ENCODE results near the gene NPAS3. TPM values are rescaled to one million over a fixed set of nuclear protein-coding genes. Genes with fewer than 3 reads are reported as not detected.

NPAS3 gene
- total RNA-seq, 3 donors from 2014 or later: 0.26 TPM; not detected in 2

DNA sequence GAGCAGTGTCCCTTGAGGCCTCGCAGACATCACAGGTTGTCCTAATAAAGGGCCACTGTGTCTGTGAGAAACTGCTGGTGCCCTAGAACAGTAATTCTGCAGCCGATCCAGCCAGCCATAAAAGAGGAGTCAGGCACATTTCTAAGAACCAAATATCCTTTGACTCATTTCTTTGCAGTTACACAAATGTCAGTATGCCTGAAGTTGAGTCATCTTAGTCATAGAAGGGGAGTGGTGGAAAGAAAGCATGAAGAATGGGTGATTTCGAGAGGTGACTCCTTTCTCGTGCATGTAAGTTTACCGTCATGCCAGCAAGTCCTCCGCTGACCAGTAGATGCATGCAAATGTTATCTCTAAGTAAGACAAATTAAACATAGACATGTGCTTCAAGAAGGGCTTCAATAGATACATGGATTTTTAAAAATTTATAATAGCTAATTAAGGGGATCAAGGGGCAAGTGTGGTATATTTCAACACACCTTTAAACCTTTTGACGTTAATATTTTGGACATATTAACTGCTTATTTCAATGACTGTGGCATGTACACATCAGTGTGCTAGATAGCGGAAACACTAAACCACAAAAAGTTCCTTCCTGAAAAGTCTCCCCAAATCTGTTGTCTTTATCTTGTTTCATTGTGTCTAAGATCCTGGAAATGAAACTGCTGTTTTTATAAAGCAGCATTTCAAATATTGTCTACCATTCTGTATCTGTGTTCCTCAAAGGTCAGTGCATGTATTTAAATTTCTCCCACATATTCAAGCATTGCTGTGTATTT, 497.4 kb downstream of the NPAS3 start:
- H3K4me3 Mint-ChIP-seq: no peak overlapping the region
- no peaks in the 10 kb centered on the region for H3K9me3 Mint-ChIP-seq
- no peaks in the 10 kb centered on the region for H3K36me3 Mint-ChIP-seq (ENCODE audit: insufficient read depth)
- H3K27me3 Mint-ChIP-seq (ENCODE audit: low read depth): no peaks in the 10 kb centered on the region
- peak in 1 of 2 donors; percentile 69 for ATAC-seq
- DNase-seq: no peak
- H3K4me1 Mint-ChIP-seq (ENCODE audit: low read depth): peaks cover 10% of the 10 kb centered on the region

GRCh38 chr14:33441633-33442032, 503.0 kb downstream of the NPAS3 start:
- no peak for ATAC-seq
- peaks cover 2% of the 10 kb centered on the region for H3K4me1 Mint-ChIP-seq (ENCODE audit: low read depth)
- H3K27me3 Mint-ChIP-seq (ENCODE audit: low read depth): no peaks in the 10 kb centered on the region
- DNase-seq: no peak
- H3K9me3 Mint-ChIP-seq: no peaks in the 10 kb centered on the region
- no peak overlapping the region for H3K4me3 Mint-ChIP-seq
- no peaks in the 10 kb centered on the region for H3K36me3 Mint-ChIP-seq (ENCODE audit: insufficient read depth)

- Mint-ChIP-seq H3K27me3 (ENCODE audit: low read depth) (no peaks in the 10 kb centered on the region), H3K4me3 (no peak overlapping the region), H3K4me1 (ENCODE audit: low read depth) (no peaks in the 10 kb centered on the region), H3K9me3 (no peaks in the 10 kb centered on the region), H3K36me3 (ENCODE audit: insufficient read depth) (no peaks in the 10 kb centered on the region)
- no peak for DNase-seq
- no peak for ATAC-seq
Measured at GRCh38 chr14:33444136-33444535, 505.5 kb downstream of the NPAS3 start.

GRCh38 chr14:33449268-33449667, 510.6 kb downstream of the NPAS3 start:
- Mint-ChIP-seq H3K4me1 (ENCODE audit: low read depth) (peaks cover under 1% of the 10 kb centered on the region), H3K36me3 (ENCODE audit: insufficient read depth) (no peaks in the 10 kb centered on the region), H3K27me3 (ENCODE audit: low read depth) (no peaks in the 10 kb centered on the region), H3K9me3 (no peaks in the 10 kb centered on the region), H3K4me3 (no peak overlapping the region)
- DNase-seq (no peak), ATAC-seq (no peak)

DNA sequence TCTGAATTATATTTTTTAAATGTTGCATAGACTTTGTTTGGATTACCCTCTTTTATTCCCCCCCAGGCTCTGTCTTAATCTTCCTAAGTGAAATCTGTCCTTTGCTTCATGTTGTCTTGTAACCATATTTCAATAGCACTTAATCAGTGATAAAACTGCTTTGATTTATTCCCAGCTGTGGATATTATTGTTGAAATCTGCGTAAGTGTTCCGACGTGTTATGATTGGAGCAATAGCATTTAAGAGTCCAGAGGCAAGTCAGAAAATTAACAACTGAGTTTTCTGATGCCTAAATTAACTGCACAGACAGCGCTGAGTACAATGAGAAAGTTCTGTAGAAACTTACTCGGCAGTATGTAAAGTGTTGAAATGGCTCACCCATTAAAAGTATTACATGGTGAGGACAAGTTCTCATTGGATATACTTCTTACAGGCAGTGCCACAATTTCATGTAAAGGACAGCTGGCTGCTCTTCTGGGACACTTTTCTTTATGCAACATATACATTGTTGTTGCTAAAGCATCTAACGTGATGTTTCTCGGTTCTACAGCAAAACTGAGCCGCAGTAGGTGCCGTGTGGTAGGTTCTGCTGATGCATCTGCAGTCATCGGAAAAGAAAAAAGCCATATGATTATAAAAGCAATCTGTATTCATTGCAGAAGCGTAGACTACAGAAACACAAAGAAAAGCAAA, 511.2 kb downstream of the NPAS3 start:
- Mint-ChIP-seq H3K9me3 (no peaks in the 10 kb centered on the region), H3K4me3 (no peak overlapping the region), H3K27me3 (ENCODE audit: low read depth) (no peaks in the 10 kb centered on the region), H3K4me1 (ENCODE audit: low read depth) (peaks cover 6% of the 10 kb centered on the region), H3K36me3 (ENCODE audit: insufficient read depth) (no peaks in the 10 kb centered on the region)
- DNase-seq: no peak
- no peak for ATAC-seq

DNA sequence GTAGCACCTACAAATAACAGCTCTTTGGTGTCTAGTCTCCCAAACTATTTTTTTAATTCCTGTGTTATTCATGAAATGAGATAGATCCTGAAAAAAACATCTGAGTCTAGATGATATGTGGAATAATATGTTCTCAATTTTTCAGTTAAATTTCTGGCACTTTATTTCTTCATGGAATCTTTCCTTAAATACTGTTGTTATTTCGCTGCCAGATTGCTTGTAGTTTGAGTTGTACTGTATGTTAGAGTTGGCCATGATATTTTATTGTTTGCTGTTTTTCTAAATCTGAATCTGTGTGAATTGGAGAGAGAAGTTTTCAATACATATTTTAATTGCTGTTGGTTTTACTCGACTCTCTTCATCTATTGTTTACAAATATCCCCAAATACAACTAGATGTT, 511.7 kb downstream of the NPAS3 start:
- ATAC-seq: no peak
- no peaks in the 10 kb centered on the region for H3K36me3 Mint-ChIP-seq (ENCODE audit: insufficient read depth)
- peaks cover 6% of the 10 kb centered on the region for H3K4me1 Mint-ChIP-seq (ENCODE audit: low read depth)
- DNase-seq: no peak
- H3K4me3 Mint-ChIP-seq: no peak overlapping the region
- H3K9me3 Mint-ChIP-seq: no peaks in the 10 kb centered on the region
- H3K27me3 Mint-ChIP-seq (ENCODE audit: low read depth): no peaks in the 10 kb centered on the region

GRCh38 chr14:33451211-33451610, 512.5 kb downstream of the NPAS3 start:
- DNase-seq (no peak), ATAC-seq (no peak)
- H3K4me1 Mint-ChIP-seq (ENCODE audit: low read depth): peaks cover 6% of the 10 kb centered on the region
- H3K9me3 Mint-ChIP-seq: no peaks in the 10 kb centered on the region
- H3K36me3 Mint-ChIP-seq (ENCODE audit: insufficient read depth): no peaks in the 10 kb centered on the region
- H3K4me3 Mint-ChIP-seq: no peak overlapping the region
- H3K27me3 Mint-ChIP-seq (ENCODE audit: low read depth): no peaks in the 10 kb centered on the region

- Mint-ChIP-seq H3K27me3 (ENCODE audit: low read depth) (no peaks in the 10 kb centered on the region), H3K36me3 (ENCODE audit: insufficient read depth) (no peaks in the 10 kb centered on the region), H3K9me3 (no peaks in the 10 kb centered on the region), H3K4me1 (ENCODE audit: low read depth) (peaks cover 6% of the 10 kb centered on the region), H3K4me3 (no peak overlapping the region)
- no peak for DNase-seq
- no peak for ATAC-seq
Measured at GRCh38 chr14:33452995-33453394, 514.3 kb downstream of the NPAS3 start.

DNA sequence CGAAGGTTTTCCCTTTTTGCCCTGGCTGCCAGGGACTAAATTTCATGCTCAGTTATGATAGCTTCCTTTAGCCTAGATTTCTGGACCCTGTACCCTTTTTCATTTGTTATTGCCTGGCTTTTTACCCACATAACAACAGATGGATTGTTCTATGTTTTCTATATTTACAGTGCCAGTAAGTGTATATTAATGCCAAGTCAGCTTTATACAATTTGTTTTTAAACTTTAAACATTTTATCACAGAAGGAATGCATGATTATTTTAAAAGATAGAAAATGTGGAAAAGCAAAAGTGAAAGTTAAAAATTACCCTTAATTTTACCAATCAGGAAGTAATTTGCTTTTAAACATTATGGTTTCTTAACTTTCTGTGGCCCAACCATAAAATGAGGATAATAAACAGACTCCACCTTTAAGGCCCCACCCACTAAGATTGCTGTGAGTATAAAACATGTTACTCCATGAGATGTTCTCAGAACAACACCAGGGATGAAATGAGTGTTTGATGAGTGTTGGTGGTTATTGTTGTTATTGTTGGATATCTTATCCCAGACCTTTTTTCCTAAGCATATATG, 515.4 kb downstream of the NPAS3 start:
- no peaks in the 10 kb centered on the region for H3K36me3 Mint-ChIP-seq (ENCODE audit: insufficient read depth)

GRCh38 chr14:33454707-33455106, 516.0 kb downstream of the NPAS3 start:
- DNase-seq: no peak
- Mint-ChIP-seq H3K4me3 (no peak overlapping the region), H3K36me3 (ENCODE audit: insufficient read depth) (no peaks in the 10 kb centered on the region), H3K27me3 (ENCODE audit: low read depth) (no peaks in the 10 kb centered on the region), H3K9me3 (no peaks in the 10 kb centered on the region), H3K4me1 (ENCODE audit: low read depth) (peaks cover 6% of the 10 kb centered on the region)
- no peak for ATAC-seq

More for the DNA sequence above, 515.4 kb downstream of the NPAS3 start:
- ATAC-seq (no peak), DNase-seq (no peak)
- Mint-ChIP-seq H3K4me3 (no peak overlapping the region), H3K4me1 (ENCODE audit: low read depth) (peaks cover 6% of the 10 kb centered on the region), H3K9me3 (no peaks in the 10 kb centered on the region), H3K27me3 (ENCODE audit: low read depth) (no peaks in the 10 kb centered on the region)

- no peak for ATAC-seq
- Mint-ChIP-seq H3K36me3 (ENCODE audit: insufficient read depth) (no peaks in the 10 kb centered on the region), H3K27me3 (ENCODE audit: low read depth) (no peaks in the 10 kb centered on the region), H3K4me3 (no peak overlapping the region), H3K9me3 (no peaks in the 10 kb centered on the region), H3K4me1 (ENCODE audit: low read depth) (peaks cover 6% of the 10 kb centered on the region)
- DNase-seq: no peak
Measured at GRCh38 chr14:33455654-33456345, 517.1 kb downstream of the NPAS3 start.

DNA sequence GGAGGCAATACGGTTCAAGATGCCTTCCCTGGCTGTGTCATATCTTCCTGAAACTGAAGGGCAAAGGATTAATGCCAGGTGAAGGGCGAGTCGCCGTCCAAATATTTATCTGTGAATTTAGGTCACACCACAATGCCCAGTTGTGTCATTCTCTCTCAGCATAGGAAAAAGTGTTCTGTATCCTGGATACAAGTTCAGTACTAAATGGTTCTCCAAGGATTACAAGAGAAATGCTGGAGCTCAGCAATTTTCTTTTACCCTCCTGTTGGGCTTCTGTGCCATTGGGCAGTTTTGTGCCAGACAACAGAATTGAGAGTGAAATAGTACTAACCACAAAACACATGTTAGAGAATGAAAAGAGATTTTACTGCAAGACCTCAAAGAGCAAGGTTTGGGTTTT, 518.3 kb downstream of the NPAS3 start:
- DNase-seq (no peak), ATAC-seq (no peak)
- Mint-ChIP-seq H3K4me1 (ENCODE audit: low read depth) (peaks cover 6% of the 10 kb centered on the region), H3K4me3 (no peak overlapping the region), H3K36me3 (ENCODE audit: insufficient read depth) (no peaks in the 10 kb centered on the region), H3K9me3 (no peaks in the 10 kb centered on the region), H3K27me3 (ENCODE audit: low read depth) (no peaks in the 10 kb centered on the region)

GRCh38 chr14:33457617-33458016, 518.9 kb downstream of the NPAS3 start:
- Mint-ChIP-seq H3K36me3 (ENCODE audit: insufficient read depth) (no peaks in the 10 kb centered on the region), H3K27me3 (ENCODE audit: low read depth) (no peaks in the 10 kb centered on the region), H3K4me3 (no peak overlapping the region), H3K4me1 (ENCODE audit: low read depth) (peaks cover 6% of the 10 kb centered on the region), H3K9me3 (no peaks in the 10 kb centered on the region)
- no peak for DNase-seq
- no peak for ATAC-seq

DNA sequence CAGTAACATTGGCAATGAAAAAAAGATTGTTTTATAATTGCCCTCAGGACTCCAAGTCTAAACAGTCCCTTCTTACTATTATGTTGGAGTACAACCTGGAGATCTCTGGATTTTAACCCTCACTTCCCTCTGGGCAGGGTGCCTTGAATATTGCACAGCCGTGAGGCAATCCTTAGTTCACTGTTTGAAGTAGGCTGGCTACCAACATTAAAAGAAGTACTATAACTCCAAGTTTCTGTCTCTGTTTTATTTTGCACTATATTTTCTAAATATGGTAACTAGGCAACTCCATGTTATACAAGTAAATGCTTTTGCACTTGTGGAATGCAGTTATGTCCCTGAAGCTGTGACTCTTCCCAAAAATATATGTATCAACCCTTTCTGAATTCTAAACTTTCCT, 521.5 kb downstream of the NPAS3 start:
- no peak for DNase-seq
- no peak overlapping the region for H3K4me3 Mint-ChIP-seq
- no peaks in the 10 kb centered on the region for H3K9me3 Mint-ChIP-seq
- H3K4me1 Mint-ChIP-seq (ENCODE audit: low read depth): no peaks in the 10 kb centered on the region
- H3K36me3 Mint-ChIP-seq (ENCODE audit: insufficient read depth): no peaks in the 10 kb centered on the region
- no peak for ATAC-seq
- H3K27me3 Mint-ChIP-seq (ENCODE audit: low read depth): no peaks in the 10 kb centered on the region

Data from activated T-cell treated with anti-CD3 and anti-CD28 coated beads, Interleukin-2, amount 50 U/mL, for 4 hours (primary cell).